Measurements from ENCODE around the gene MYMX. TPM values are rescaled to one million over a fixed set of nuclear protein-coding genes. Genes with fewer than 3 reads are reported as not detected.

The MYMX gene
- total and polyA plus RNA-seq, 2 of the 13 experiments (the other 11 are each of a cell fraction or from before 2014, with no cell fraction given) = not detected

GRCh38 chr6:44221291-44221960 is 4.7 kb downstream of the MYMX start (continued):
- TF ChIP-seq FUBP1 (CRISPR knock-in tag; IDR thresholded peaks at IDR 0.05; ENCODE audit: borderline replicate concordance) = 0 out of 2 replicates have a peak, but pooled peaks have one; percentile 81
- TF ChIP-seq PCBP2 (optimal IDR thresholded peaks at IDR 0.05; ENCODE audit: low read depth, low read length, poor library complexity, severe bottlenecking) = no peak
- TF ChIP-seq KDM2A (CRISPR knock-in tag; IDR thresholded peaks at IDR 0.05; ENCODE audit: borderline replicate concordance, low read depth) = peak; percentile 62; the same call in 1 of the 2 replicates
- TF ChIP-seq AGO2 (optimal IDR thresholded peaks at IDR 0.05; ENCODE audit: low read depth, low read length) = no peak
- no peak for TF ChIP-seq PLSCR1 (CRISPR knock-in tag; IDR thresholded peaks at IDR 0.05; ENCODE audit: borderline replicate concordance)
- peak; percentile 69; the same call in 1 of the 2 replicates for TF ChIP-seq ZNF580 (CRISPR knock-in tag; IDR thresholded peaks at IDR 0.05; ENCODE audit: borderline replicate concordance, low read depth)
- TF ChIP-seq ZNF484 (CRISPR knock-in tag; IDR thresholded peaks at IDR 0.05; ENCODE audit: borderline replicate concordance, low read depth) = no peak
- no peak for TF ChIP-seq THAP7 (CRISPR knock-in tag; IDR thresholded peaks at IDR 0.05)
- 0 out of 2 replicates have a peak, but pooled peaks have one; percentile 7 for TF ChIP-seq MTERF4 (CRISPR knock-in tag; IDR thresholded peaks at IDR 0.05)
- no peak for TF ChIP-seq CCAR2 (optimal IDR thresholded peaks at IDR 0.05; ENCODE audit: low read depth, low read length)
- TF ChIP-seq HOMEZ (CRISPR knock-in tag; IDR thresholded peaks at IDR 0.05; ENCODE audit: low read depth) = peak; percentile 15; the same call in 1 of the 2 replicates
- no peak for TF ChIP-seq PRPF4 (IDR thresholded peaks at IDR 0.05; ENCODE audit: low read depth, low read length, poor library complexity, severe bottlenecking)
- no peak for TF ChIP-seq ATF6 (CRISPR knock-in tag; conservative IDR thresholded peaks at IDR 0.05)
- TF ChIP-seq SP1 (IDR thresholded peaks at IDR 0.05) = no peak
- 0 out of 2 replicates have a peak, but pooled peaks have one; percentile 11 for TF ChIP-seq SP1 (CRISPR knock-in tag; IDR thresholded peaks at IDR 0.05)
- TF ChIP-seq SKI (IDR thresholded peaks at IDR 0.05; ENCODE audit: partially characterized antibody) = peak; percentile 13
- TF ChIP-seq RBM22 (optimal IDR thresholded peaks at IDR 0.05; ENCODE audit: low read length) = no peak
- TF ChIP-seq IKZF5 (CRISPR knock-in tag; IDR thresholded peaks at IDR 0.05) = peak; percentile 80; the same call in 1 of the 2 replicates
